Ovary (tissue), 9 donors: Measurements from ENCODE around the gene MS4A4E. TPM values are rescaled to one million over a fixed set of nuclear protein-coding genes. Genes with fewer than 3 reads are reported as not detected.

Source experiments
- DNase-seq, 5 donors: peaks; one replicate each; pipeline ENCODE4 v3.0.0-alpha.2; 2019 to 2020
- H3K27ac ChIP-seq, 2 donors: fragments of 200-600 bp; one replicate each; pipeline versions ENCODE4 v1.5.1 to v1.8.0; 2019 to 2022
- H3K27me3 ChIP-seq: fragments of 200-600 bp; one replicate; pipeline ENCODE4 v1.8.0; 2022
- H3K36me3 ChIP-seq: fragments of 200-600 bp; sonication (generic); one replicate; pipeline ENCODE4 v1.5.1; 2019
- H3K4me1 ChIP-seq: one replicate; pipeline ENCODE4 v1.8.1; 2013; ENCODE audit warnings: mild to moderate bottlenecking, moderate library complexity; ENCODE audit not compliant: insufficient read depth
- H3K4me3 ChIP-seq: fragments of 200-600 bp; sonication (generic); one replicate; pipeline ENCODE4 v1.5.1; 2017
- H3K9me3 ChIP-seq, 2 donors: fragments of 200-600 bp in 1 of 2; sonication (generic) in 1 of 2; one replicate each; pipeline versions ENCODE4 v1.5.1 to v1.8.1; 2013 to 2019; ENCODE audit warnings: mild to moderate bottlenecking in 1 of 2, moderate library complexity in 1 of 2
- EP300 ChIP-seq: sonication (generic); formaldehyde crosslinking; IDR thresholded peaks from one replicate; pipeline ENCODE4 v1.6.1; 2017; ENCODE audit warnings: antibody characterized with exemption
- POLR2A ChIP-seq: fragments of 450-650 bp; IDR thresholded peaks from one replicate; pipeline ENCODE4 v1.6.1; 2017; ENCODE audit warnings: antibody characterized with exemption, mild to moderate bottlenecking, moderate library complexity
- WGBS, 3 donors: extraction: QIAGEN DNeasy Blood & Tissue Kit in 1 of 3; methylation state at CpG; one replicate each; pipeline versions ENCODE4 v1.1.5 to v1.1.7; 2013 to 2017; 5-methylcytosine and 5-hydroxymethylcytosine counted together
- intact Hi-C, 4 donors: fragments of 100-400 bp; cut with DNase I; formaldehyde crosslinking; loops; one replicate each; pipeline versions ENCODE4 v1.11.0 to v1.15.1; 2022 to 2023
- polyA plus RNA-seq, 2 donors: library from polyadenylated mRNA; stranded (reverse); fragments of 200-250 nt in 1 of 2; fragments of 350-450 nt in 1 of 2; fragmentation: Illumina TruSeq in 1 of 2; extraction: RNeasy Lipid Tissue Mini Kit (QIAGEN cat#74804) in 1 of 2; gene quantifications; one replicate each; pipeline ENCODE4 v1.2.3, GENCODE V29; 2013 to 2014
- total RNA-seq, 7 donors: library from RNA; depleted of rRNA in 2 of 7; stranded (reverse); fragments of >200 nt in 2 of 7; fragmentation: NEBNext Ultra II Directional in 3 of 7; extraction: Animal tissue kit (Norgen Biotek cat#: 25700) in 3 of 7; gene quantifications; one replicate each; pipeline versions ENCODE4 v1.1.0 to v1.2.4, GENCODE V29; 2016 to 2023
- TF ChIP-seq, protein P1 (sequence below), 3 donors: fragments of 450-650 bp in 2 of 3; fragments of 200-600 bp in 1 of 3; IDR thresholded peaks; one replicate each; pipeline versions ENCODE4 v1.5.1 to v1.8.0; 2016 to 2022; ENCODE audit warnings: antibody characterized with exemption in 3 of 3, mild to moderate bottlenecking in 1 of 3
- donor health status: DM: no; HTN: no; CAD: no; lungs with moderate emphysema.
- donor health status: DM: no; HTN: no; CAD: no.
- donor health status: Bipolar disorder and iron deficiency.
- donor health status: DM: yes; HTN: yes; CAD: no.
- donor health status: DM: no; HTN: no; CAD: no.
- donor health status: DM: yes; HTN: yes; CAD: no.

The MS4A4E gene
- total and polyA plus RNA-seq, 9 donors = 0.27 to 1.3 (median 0.71) TPM

DNA sequence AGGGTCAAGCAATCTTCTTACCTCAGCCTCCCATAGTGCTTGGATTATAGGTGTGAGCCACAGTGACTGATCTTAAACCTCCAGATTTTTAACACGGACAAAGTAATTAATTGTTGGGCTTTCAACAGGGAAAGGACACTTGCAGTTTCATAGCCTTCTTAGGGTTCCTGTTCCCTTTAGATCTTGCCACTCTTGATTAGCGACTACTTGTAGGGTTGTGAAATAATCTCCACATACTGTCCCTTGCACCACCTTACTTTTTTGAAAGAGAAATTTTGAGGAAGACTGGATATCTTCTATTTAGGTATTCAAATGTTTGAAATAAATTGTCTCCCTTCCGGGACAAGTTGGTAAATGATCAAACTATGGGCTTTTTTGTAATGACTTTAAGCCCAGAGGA, 7.6 kb downstream of the MS4A4E start:
- intact Hi-C loops = no loop called here
- Histone ChIP-seq H3K4me3 (no peak overlapping the region), H3K4me1 (no peaks in the 10 kb centered on the region), H3K27me3 (no peaks in the 10 kb centered on the region), H3K27ac (no peak overlapping the region), H3K36me3 (no peaks in the 10 kb centered on the region), H3K9me3 (no peaks in the 10 kb centered on the region)
- DNase-seq = no peak
- TF ChIP-seq POLR2A (no peak), EP300 (no peak)
- TF ChIP-seq, protein P1, sequence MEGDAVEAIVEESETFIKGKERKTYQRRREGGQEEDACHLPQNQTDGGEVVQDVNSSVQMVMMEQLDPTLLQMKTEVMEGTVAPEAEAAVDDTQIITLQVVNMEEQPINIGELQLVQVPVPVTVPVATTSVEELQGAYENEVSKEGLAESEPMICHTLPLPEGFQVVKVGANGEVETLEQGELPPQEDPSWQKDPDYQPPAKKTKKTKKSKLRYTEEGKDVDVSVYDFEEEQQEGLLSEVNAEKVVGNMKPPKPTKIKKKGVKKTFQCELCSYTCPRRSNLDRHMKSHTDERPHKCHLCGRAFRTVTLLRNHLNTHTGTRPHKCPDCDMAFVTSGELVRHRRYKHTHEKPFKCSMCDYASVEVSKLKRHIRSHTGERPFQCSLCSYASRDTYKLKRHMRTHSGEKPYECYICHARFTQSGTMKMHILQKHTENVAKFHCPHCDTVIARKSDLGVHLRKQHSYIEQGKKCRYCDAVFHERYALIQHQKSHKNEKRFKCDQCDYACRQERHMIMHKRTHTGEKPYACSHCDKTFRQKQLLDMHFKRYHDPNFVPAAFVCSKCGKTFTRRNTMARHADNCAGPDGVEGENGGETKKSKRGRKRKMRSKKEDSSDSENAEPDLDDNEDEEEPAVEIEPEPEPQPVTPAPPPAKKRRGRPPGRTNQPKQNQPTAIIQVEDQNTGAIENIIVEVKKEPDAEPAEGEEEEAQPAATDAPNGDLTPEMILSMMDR (IDR thresholded peaks at IDR 0.05) = no peak
- WGBS, 3 donors = 73 to 78% (median 77%) methylated on average over 3 of the region's 3 CpGs

DNA sequence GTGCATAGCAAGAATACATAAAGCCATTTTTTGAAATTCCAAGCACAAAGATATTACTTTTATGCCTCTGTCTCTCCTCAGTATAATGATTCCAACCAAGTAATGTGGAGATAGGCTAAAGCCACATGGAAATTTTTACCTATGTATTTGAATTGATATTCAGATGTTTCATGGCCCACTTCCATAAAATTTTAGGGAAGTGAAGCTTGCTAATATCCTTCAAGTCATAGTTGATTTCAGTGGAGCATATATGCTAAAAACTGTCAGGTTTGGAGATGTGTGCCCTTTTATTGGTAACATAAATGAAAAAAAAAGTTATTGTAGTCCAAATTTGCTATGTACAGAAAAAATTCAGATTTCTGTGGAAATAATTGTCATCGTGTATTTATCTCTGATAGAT, 12.3 kb downstream of the MS4A4E start:
- Histone ChIP-seq H3K27ac (no peak overlapping the region), H3K4me3 (no peak overlapping the region), H3K9me3 (no peaks in the 10 kb centered on the region), H3K27me3 (no peaks in the 10 kb centered on the region), H3K36me3 (no peaks in the 10 kb centered on the region), H3K4me1 (no peaks in the 10 kb centered on the region)
- 72 to 75% (median 72%) methylated on average over 1 of the region's 1 CpG for WGBS, 3 donors
- DNase-seq = no peak
- TF ChIP-seq POLR2A (no peak), EP300 (no peak)
- TF ChIP-seq, protein P1 (IDR thresholded peaks at IDR 0.05) = no peak
- intact Hi-C loops = no loop called here

DNA sequence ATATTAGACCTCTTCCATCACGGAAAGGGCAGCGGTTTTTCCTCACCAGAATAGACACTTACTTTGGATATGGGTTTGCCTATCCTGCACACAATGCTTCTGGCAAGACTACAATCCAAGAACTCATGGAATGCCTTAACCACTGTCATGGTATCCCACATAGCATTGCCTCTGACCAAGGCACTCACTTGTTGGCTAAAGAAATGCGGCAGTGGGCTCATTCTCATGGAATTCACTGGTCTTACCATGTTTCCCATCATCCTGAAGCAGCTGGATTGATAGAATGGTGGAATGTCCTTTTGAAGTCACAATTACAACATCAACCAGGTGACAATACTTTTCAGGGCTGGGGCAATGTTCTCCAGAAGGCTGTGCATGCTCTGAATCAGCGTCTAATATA, 20.8 kb downstream of the MS4A4E start:
- Histone ChIP-seq H3K36me3 (no peaks in the 10 kb centered on the region), H3K4me3 (no peak overlapping the region), H3K27ac (no peak overlapping the region), H3K4me1 (no peaks in the 10 kb centered on the region), H3K27me3 (no peaks in the 10 kb centered on the region), H3K9me3 (no peaks in the 10 kb centered on the region)
- WGBS, 3 donors = 91 to 94% (median 92%) methylated on average over 4 of the region's 4 CpGs
- no peak for DNase-seq
- TF ChIP-seq, protein P1 (IDR thresholded peaks at IDR 0.05) = no peak
- no peak for TF ChIP-seq EP300
- no peak for TF ChIP-seq POLR2A
- intact Hi-C loops = no loop called here

DNA sequence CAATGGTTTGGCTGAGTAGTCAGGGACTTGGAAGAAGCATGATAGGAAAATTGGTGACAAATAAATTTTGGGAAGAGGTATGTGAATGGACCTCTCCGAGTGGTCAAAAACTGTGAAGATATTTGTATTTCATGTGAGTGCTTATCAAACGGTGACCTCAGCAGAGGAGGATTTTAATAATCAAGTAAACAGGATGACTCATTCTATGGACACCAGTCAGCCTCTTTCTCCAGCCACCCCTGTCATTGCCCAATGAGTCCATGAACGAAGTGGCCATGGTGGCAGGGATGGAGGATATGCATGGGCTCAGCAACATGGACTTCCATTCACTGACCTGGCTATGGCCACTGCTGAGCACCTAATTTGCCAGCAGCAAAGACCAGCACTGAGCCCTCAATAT, 21.2 kb downstream of the MS4A4E start:
- no peak for DNase-seq
- H3K4me1 ChIP-seq = no peaks in the 10 kb centered on the region
- no peak overlapping the region for H3K27ac ChIP-seq
- 68 to 75% (median 73%) methylated on average over 3 of the region's 3 CpGs for WGBS, 3 donors
- no peaks in the 10 kb centered on the region for H3K9me3 ChIP-seq
- H3K4me3 ChIP-seq = no peak overlapping the region
- intact Hi-C loops = no loop called here
- no peaks in the 10 kb centered on the region for H3K36me3 ChIP-seq
- H3K27me3 ChIP-seq = no peaks in the 10 kb centered on the region
- TF ChIP-seq POLR2A (no peak), EP300 (no peak)
- TF ChIP-seq, protein P1 (IDR thresholded peaks at IDR 0.05) = no peak

DNA sequence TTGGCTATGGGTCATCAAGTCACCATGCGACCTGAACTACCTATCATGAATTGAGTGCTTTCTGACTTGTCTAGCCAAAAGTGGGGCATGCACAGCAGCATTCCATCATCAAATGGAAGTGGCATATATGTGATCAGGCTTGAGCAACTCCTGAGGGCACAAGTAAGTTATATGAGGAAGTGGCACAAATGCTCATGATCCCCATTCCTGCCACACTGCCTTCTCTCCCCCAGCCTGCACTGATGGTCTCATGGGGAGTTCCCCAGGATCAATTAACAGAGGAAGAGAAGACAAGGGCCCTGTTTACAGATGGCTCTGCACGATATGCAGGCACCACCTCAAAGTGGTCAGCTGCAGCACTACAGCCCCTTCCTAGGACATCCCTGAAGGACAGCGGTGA, 21.8 kb downstream of the MS4A4E start:
- Histone ChIP-seq H3K4me1 (no peaks in the 10 kb centered on the region), H3K27ac (no peak overlapping the region), H3K4me3 (no peak overlapping the region), H3K27me3 (no peaks in the 10 kb centered on the region), H3K9me3 (no peaks in the 10 kb centered on the region), H3K36me3 (no peaks in the 10 kb centered on the region)
- intact Hi-C loops = no loop called here
- DNase-seq = no peak
- WGBS, 3 donors = 90 to 94% (median 93%) methylated on average over 3 of the region's 3 CpGs
- no peak for TF ChIP-seq POLR2A
- TF ChIP-seq EP300 = no peak
- TF ChIP-seq, protein P1 (IDR thresholded peaks at IDR 0.05) = no peak
